ENCODE results near the gene NFIB.

NFIB gene

DNA sequence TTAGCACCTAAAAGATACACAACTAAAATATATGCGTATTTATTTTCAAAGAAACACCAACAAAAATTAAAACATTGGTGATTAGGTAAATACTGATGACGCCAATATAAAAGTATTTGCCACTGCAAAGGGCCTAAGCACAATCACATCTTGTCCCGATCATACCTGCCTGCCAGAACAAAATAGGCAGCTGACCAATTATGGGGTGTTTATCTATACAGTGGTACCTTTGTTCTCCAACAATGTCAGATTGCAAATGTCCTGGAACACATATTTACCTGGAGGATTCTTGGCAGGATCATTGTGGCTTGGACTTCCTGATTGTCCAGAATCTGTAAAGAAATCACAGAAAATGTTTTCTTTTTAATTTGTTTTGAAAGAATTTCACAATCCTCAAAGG is 134.5 kb downstream of the NFIB start:
- no peak for DNase-seq

DNA sequence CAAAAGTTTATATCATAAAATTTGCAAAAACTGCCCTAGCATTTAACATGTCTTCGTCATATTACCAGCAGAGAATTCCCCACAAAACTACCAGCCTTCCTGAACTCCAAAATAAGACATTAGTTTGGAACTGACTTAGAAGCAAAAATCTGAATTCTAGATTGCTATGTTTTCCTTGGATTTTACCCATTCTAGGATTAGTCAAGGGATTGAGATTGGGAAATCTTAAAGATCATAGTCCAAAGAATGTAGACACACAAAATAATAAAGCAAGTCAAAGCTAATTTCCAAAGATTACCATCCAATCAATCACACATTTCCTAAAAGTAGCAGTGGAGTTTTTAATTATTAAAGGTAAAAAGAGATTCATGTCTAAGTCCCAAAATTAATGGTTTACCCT is 138.2 kb downstream of the NFIB start:
- DNase-seq, result no peak

DNA sequence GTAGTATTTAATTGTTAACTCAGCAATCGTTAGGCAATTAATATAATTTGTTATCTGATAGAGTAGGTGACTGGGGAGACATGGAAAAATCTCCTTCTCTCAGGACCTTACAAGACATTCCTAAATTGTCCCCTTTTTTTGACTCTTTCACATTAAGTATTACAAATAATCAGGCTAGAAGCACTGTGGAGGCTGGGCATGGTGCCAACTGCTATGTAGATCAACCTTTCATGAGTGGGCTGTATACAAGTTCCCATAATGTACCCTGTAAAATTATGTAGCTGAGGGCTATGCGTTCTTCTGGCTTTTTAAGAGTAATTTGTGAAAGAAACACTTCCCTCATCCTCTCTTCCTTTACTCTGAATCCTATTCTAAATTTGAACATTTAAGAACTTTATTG is 140.2 kb downstream of the NFIB start:
- DNase-seq, result no peak

DNA sequence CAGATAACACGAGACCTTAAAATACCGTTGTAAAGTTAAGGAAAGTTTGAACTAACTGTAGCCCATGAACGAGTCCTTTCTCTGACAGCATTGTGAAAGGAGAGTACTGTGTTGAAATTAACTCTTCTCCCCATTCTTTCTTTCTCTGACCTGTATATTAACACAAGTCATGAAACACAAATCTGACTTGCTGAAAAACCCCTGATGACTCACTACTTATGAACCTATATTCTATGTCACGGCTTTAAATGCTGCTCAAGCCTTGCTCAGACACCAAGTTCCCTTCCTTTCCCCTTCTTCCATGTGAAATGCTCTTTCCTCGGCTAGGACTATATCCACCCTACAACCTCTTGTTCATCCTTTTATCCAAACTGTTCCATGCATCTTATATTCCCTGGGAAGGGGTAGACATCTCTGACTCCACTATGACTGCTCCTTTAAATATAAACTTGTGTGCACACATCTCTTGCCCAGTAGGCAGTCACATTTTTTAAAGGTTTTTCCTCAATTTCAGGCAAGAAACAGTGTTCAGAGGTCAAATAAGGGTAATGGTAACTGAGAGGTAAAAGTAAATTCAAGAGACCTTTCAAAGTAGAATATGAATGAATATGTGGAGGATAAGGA is 142.9 kb downstream of the NFIB start:
- peak; percentile 2 for DNase-seq

DNA sequence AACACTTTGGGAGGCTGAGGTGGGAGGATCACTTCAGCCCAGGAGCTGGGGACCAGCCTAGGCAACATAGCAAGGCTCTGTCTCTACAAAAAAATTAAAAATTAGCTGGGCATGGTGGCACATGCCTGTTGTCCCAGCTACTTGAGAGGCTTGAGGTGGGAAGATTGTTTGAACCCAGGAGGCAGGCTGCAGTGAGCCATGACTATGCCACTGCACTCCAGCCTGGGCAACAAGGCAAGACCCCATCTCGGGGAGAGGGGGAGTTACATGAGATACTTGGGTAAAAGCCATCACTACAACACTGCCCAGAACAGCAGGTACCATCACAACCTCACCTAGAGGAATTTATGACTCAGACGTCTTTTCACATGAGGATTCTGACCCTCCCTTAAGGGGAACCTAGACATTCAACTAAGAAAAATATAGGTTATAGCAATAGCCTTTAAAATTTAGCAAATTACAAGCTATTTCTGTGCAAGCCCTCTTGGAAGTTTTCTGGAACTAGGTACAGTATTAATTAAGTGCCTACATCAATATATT is 143.5 kb downstream of the NFIB start:
- no peak for DNase-seq

DNA sequence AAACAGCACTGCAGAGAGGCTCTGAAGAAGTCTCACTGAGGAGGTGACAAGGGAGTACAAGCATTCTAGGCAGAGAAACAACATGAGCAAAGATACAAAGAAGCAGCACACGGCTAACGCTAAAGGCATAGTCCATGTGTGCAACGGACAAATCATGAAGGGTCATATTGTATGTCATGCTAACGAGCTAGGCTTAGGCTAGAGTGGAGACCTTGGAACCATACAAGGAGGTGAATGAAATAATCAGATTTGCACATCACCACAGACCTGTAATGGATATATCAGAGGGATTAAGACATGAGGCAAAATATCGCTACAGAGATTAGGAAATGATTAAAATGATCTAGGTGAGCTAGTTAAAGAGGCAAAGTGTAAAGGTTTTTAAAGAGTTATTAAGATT is 145.6 kb downstream of the NFIB start:
- DNase-seq, result no peak

DNA sequence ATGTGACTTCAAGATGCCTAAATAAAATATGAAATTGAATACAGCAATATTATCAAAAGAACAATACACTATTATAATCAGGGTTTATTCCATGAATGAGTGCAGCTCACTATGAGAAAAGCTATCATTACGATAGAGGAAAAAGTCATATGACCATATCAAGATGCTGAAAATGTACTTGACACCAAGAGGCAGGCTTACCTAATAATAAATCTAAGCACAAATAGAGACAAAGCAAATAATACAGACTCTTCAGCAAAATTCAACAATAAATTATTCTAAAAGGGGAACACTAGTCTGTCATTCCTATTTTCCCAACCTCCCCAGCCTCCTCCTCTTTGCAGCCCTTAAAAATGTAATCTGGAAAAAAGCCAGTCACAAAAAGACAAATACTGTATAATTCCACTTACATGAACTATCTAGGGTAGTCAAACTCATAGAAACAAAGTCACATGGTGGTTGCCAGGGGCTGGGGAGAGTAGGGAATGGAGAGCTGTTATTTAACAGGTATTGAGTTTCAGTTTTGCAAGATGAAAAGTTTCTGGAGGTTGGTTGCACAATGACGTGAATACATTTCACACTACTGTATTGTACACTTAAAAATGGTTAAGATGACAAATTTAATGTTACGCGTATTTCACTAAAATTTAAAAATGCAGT is 148.4 kb downstream of the NFIB start:
- DNase-seq, result no peak

DNA sequence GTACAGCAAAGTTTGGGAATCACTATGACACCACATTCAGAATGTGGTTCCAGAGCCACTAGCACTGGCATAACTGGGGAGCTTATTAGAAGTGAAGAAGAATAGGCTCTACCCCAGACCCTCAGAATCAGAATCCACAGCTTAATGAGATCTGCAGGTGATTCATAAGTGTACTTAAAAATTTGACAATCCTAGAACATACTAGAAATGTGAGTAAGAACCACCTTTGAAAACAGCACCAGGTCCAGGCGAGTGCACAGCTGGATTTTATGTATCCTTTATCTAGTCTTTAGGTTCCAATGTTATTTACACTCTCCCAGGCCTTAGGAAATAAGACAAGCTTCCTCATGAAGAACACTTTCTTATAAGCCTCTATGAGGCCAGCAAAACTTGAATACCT is 149.0 kb downstream of the NFIB start:
- no peak for DNase-seq

DNA sequence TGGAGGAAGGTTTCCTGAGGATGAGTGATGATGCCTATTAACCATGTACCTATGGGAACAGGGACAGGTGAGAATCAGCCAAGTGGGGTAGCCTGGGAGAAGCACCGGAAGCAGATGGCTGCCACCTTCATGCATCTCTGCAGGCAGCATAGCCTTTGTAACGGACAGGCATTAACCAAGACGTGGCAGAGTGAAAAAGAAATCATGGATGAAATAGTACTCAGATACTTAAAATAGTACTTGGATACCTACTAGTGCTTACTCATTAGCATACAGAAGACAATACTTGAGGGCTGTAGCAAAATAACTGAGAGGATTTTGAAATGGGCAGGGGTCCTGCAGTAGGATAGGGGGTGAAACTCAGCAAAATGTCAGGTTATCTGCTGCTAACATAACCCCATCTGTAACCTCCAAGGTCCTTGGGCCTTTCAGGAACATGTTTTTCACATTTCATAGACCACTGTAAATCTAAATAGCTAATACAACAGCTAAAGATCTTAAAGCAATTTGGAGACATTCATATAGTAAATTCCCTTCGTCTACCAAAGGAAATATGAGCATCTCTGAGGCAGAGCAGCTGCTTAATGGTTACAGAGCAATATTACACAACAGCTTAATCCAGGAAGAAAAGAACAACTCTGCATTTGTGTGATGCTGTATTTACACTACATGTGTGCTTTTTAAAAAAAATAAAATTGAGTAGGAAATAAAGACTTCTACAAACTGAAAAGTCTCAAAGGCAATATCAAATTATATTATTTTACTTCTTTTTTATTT is 154.3 kb downstream of the NFIB start:
- DNase-seq, result no peak

DNA sequence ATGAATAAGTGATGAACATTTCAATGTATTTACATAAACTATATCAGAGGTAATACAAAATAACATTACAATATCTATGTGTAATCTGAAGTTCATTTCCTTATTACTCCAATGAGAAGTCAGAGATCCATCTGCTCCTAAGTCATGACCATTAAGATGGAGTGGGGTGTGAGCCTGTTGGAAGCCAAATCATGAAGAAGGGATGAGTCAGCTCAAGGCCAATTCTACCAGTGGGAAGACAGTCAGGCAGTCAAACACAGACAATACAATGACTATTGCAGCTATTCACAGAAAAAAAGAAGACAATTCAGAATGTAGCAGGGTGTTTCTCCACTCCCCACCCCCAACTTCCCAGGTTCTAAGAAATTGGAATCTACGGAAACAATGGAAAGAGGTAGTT is 155.0 kb downstream of the NFIB start:
- no peak for DNase-seq

DNA sequence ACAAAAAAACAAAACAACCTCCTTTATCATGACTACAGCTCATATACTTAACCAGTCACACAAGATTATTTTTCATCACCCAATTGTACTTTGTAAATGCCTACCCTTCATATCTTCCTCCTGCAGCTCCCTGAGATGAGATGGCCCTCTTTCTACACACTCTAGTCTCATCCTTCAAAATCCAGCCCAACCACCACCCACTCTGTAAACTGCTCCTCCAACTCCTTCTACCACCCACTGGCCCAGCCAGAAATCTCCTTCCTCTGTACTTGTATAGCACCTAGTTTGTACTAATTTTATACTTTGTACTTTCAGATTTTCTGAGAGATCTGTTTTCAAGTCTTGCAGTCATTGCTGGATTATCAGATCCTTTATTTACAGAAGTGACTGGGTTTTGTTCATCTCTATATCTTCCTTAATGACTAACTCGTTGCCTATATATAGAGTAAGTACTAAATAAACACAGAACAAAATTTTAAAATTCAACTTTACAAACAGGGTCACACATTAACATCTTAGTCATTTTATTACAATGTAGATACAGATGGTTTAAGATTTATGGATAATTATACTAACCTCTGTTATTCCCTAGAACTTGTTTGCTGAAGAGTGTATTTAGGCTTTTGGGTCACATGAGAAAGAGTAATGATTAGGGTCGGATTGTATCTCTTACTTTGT is 155.7 kb downstream of the NFIB start:
- no peak for DNase-seq

DNA sequence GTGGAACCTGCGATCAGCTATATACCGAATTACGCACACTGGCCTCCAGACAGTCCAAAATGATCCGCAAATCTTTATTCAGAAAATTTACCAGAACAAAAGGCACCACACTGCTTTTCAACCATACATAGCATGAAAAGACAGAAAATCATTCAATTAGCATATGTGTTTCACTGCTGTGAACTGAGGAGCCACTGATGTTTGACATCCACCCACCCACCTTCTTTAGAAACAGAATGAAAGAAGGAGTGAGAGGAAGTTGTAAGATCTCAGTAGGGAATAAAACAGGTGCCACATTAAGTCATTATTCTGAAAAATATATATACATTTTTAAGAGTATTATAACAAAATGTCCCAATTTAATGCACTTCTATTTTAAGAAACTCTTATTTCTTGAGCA is 156.8 kb downstream of the NFIB start:
- no peak for DNase-seq

DNA sequence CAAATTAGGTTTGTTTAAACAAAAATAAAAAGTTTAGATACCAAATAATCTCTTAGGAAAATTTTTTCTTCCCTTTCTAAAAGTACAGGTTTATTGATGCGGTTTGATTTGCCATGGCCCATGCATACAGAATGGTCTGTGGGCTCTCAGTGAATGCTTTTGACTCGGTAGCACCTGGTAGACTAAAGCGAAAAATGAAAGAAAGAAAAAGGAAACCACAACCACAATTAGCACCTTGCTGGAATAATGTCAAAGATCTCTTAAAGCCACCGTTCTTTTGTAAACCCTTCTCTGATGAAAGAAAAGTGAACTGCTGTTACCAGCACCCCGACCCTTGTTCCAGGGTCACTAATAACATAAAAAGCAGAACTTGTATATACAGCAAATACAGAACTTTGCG is 157.9 kb downstream of the NFIB start:
- DNase-seq, result peak; percentile 1

DNA sequence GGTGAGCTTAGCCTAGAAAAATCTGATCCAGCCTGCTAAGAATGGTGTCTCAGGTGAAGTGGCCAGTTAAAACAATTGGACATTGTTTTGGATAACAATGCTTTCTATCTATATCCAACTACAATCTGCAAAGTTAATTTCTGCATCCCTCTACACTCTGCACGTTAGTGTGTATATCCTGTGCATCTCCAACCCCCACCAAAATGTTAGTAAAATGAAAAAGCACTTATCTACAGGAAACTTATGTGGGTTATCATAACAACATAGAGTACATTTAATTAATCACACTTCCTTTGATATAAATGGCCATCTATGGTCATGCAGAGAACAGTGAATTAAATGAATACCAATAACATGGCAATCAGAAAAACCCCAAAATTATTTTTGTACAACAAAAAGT is 158.7 kb downstream of the NFIB start:
- DNase-seq, result no peak

DNA sequence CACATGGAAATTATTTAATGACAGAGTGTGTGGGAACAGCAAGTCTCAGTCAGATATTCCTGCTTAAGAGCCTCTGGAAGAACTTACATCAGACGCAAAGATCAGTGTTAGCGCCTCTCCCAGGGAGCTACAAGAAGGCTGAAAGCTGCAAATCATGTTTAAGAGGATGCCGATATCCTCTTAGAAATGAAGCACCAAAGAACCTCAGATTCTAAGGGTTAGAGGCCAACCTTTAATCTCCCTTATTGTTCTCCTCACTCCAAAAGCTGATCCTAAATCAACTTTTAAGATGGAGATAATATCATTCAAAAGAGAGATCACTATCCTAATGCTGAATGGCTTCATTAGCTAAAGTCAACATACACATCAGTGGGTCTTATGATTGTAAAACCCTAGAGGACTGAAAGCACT is 160.6 kb downstream of the NFIB start:
- DNase-seq, result no peak

DNA sequence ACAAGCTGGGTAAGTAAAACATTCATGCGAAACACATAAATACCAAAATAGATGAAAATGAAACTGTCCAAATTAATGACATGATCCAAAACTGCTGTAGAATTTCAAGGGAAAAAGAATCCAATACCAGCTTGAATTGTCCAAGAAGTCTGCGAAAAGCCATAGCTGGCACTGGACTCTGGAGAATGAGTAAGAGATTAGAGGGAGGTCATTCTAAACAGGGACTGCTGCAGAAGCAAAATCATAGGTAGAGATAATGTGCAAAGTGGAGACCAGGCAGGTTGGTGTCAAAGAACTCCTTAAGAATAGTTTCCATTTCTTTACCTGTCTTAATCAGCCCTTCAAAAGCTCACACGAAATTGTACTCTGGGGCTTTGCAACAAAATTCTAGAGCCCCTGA is 162.5 kb downstream of the NFIB start:
- DNase-seq, result no peak

DNA sequence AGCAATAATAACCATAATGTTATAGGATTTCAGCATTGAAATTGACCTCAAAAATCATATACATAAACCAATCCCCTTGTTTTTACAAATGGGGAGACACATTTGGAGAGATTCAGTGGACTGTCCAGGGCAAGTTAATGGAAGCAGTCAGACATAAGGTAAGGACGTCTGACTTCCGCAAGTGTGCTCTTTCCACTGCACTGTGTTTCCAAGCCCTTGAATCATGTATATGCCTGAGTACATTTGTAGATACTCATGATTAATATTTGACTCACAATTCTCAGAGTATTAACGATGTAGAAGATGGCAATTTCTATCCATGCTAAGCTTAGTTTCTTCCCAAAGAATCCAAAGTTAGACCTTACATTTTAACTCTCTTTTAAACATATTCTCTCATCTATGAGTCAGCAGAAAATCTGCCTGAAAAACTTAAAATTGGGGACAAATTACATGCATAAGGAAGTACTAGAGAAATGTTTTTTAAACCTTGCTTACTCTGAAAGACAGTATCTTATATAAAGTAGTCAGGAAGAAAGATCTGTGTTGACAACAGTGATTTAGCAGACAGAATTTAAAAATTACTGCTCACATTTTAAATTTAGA is 165.3 kb downstream of the NFIB start:
- no peak for DNase-seq

DNA sequence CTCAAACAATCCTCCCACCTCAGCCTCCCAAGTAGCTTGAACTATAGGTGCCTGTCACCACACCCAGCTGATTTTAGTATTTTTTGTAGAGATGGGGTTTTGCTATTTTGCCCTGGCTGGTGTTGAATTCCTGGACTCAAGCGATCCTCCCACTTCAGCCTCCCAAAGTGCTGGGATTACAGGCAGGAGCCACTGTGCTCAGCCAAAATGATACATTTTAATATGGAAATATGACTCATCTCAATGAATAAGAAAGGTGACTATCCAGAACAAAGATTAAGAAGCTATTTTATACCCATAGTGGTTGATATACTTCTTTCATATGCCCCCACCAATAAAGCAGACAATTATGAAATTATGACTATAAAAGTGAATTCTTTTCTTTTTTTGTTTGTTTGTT is 166.2 kb downstream of the NFIB start:
- no peak for DNase-seq

DNA sequence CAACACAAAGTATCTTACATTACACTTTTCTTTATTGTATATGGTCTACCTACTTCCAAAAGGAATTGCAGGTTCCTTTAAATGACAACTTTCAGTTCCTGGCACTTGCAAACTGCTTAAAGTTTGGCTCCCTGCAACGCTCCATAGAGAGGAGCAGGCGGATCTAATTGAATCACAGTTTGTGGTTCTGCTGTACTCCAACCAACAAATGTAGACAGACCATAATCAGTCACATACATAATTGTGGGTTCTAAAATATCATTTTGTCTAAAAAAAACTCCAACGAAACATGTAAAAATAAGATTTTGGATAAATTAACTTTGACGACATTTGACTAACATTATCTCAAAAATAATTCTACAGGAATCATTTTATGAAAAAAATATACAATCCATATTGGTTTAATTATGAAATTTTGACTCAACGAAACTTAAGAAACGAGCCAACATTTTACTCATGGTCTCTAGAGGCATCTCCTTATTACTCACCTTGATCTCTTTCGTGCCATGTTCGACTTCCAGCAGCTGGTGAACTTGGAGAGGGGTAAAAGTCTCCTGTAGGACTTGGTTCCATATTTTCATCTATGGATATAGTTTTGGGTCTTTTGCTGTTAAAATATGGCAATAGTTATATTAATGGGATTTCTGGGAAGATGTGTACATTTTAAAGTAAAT is 167.6 kb downstream of the NFIB start:
- no peak for DNase-seq

DNA sequence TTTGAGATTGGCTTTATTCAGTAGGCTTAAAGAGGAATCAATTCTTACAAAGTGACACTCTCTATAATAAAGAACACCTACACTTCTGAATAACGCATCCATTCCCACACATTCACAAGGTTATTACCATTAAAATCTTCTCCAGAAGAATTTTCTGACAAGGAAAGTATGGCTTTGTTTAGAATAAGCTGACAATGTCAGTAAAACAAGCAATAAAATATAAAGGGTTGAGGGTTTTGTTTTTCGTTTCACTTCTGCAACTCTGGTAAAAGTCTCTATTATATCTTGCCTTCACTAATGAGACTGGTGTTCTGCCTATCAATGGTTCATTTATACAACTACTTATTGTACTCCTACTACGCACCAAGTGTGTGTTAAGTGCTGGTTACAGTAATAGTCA is 169.7 kb downstream of the NFIB start:
- DNase-seq, result no peak

DNA sequence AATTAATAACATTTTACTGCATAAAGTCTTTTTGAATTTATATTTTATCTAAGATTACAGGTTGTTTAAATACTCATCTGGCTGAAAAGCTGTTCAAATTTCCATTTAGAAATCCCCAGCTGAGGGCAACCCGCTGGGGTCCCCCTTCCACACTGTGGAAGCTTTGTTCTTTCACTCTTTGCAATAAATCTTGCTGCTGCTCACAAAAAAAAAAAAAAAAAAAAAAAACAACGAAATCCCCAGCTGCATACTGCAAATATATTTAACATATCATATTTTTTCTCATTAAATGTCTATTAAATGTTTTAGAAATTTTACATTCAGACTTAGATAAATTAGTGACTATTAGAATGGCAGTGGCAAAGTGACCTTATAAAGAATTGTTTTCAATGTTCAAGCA is 172.2 kb downstream of the NFIB start:
- DNase-seq, result no peak

DNA sequence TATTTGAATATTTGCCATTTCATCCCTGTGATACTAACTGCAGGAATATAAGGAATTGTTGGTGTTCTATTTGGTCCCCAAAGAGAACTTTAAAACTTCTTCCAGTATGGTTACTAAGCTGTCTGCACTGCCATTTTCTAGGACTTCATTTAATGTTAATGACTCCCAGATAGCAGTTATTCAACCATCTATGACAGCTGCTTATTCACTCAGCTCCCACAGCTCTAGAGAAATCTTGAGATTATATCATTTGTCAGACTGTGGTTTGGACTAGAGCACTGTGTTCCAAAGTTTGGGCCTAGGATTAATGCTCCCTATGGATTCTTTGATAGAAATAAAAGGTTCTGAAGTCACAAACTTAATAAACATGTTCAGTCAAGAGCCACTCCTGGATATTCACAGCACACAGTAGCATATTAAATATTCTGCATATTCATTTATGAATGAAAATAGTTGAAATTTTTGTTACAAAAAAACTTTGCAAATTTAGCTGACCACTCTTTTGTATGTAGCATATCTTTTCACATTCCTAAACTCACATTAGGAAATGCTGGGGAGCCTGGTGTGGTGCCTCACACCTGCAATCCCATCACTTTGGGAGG is 173.7 kb downstream of the NFIB start:
- DNase-seq, result no peak

Measured in activated CD4-positive, alpha-beta T cell treated with anti-CD3 and anti-CD28 coated beads, Interleukin-10, Interleukin-2, amounts not matched to agents 100 ng/mL and 50 ng/mL, durations not matched to agents 16 hours and 8 hours (primary cell).